Transverse colon (tissue), 4 donors: ENCODE data around the gene SASH1. TPM values are rescaled to one million over a fixed set of nuclear protein-coding genes. Genes with fewer than 3 reads are reported as not detected.

ENCODE experiments used
- DNase-seq: peaks from one replicate; pipeline ENCODE4 v3.0.0-alpha.2; 2019
- H3K27ac ChIP-seq, 4 donors: fragments of 200-600 bp; sonication (generic); 2 replicates each; pipeline ENCODE4 v1.5.1; 2016 to 2018; ENCODE audit warnings: inconsistent platforms in 4 of 4
- H3K27me3 ChIP-seq: fragments of 200-600 bp; sonication (generic); 2 replicates; pipeline ENCODE4 v1.5.1; 2017; ENCODE audit warnings: inconsistent platforms
- H3K36me3 ChIP-seq, 4 donors: fragments of 200-600 bp; sonication (generic); 2 replicates each; pipeline ENCODE4 v1.5.1; 2017 to 2019; ENCODE audit warnings: inconsistent platforms in 4 of 4
- H3K4me1 ChIP-seq, 4 donors: fragments of 200-600 bp; sonication (generic); 2 replicates each; pipeline ENCODE4 v1.5.1; 2017 to 2020; ENCODE audit warnings: inconsistent platforms in 4 of 4
- H3K4me3 ChIP-seq, 4 donors: fragments of 200-600 bp; sonication (generic); 1 replicate in 1 of 4; 2 replicates in 3 of 4; pipeline versions ENCODE4 v1.5.1 to v1.6.1; 2017 to 2019; ENCODE audit warnings: inconsistent platforms in 4 of 4
- H3K9me3 ChIP-seq, 2 donors: fragments of 200-600 bp; sonication (generic); 2 replicates each; pipeline ENCODE4 v1.5.1; 2017 to 2019; ENCODE audit warnings: inconsistent platforms in 2 of 2
- EP300 ChIP-seq: sonication (generic); formaldehyde crosslinking; IDR thresholded peaks from one replicate; pipeline ENCODE4 v1.6.1; 2017; ENCODE audit warnings: antibody characterized with exemption, low read depth
- POLR2A ChIP-seq: fragments of 450-650 bp; IDR thresholded peaks from one replicate; pipeline ENCODE4 v1.6.1; 2016; ENCODE audit warnings: antibody characterized with exemption, mild to moderate bottlenecking, moderate library complexity
- POLR2AphosphoS5 ChIP-seq, 3 donors: sonication (generic); formaldehyde crosslinking; IDR thresholded peaks; one replicate each; pipeline ENCODE4 v1.6.1; 2016; ENCODE audit warnings: antibody characterized with exemption in 3 of 3
- WGBS, 2 donors: methylation state at CpG; one replicate each; pipeline ENCODE4 v1.1.5; 2018; ENCODE audit warnings: low coverage in 1 of 2; 5-methylcytosine and 5-hydroxymethylcytosine counted together
- in situ Hi-C, 4 donors: fragments of 200-750 bp; cut with MboI; loops; one replicate each; pipeline versions ENCODE4 v1.15.0 to v1.15.1; 2017; ENCODE audit warnings: low sequenced_read_pairs in 3 of 4, low pct_ligation_motif_present in 1 of 4, low pct_unique_long_range_greater_than_20kb in 1 of 4
- intact Hi-C: fragments of 100-400 bp; cut with DNase I; formaldehyde crosslinking; loops from one replicate; pipeline ENCODE4 v1.15.1; 2023; ENCODE audit warnings: low total_unique reads
- total RNA-seq, 4 donors: library from RNA; depleted of rRNA; stranded (reverse); fragments of >200 nt; gene quantifications; one replicate each; pipeline ENCODE4 v1.1.0, GENCODE V29; 2016
- TF ChIP-seq, protein P1 (sequence below), 5 experiments: fragments of 200-600 bp in 3 of 5; fragments of 450-650 bp in 2 of 5; sonication (generic) in 3 of 5; IDR thresholded peaks; 1 replicate in 2 of 5; 2 replicates in 3 of 5; pipeline ENCODE4 v1.5.1; 2016 to 2017; ENCODE audit warnings: antibody characterized with exemption in 5 of 5, inconsistent platforms in 3 of 5, mild to moderate bottlenecking in 2 of 5, moderate library complexity in 1 of 5

Gene SASH1
- total RNA-seq, 4 donors from 2014 or later: 16.5 to 71.6 (median 28.7) TPM

GRCh38 chr6:148577687-148578488, 235.2 kb downstream of the SASH1 start:
- WGBS, 2 donors: 0 to 2% methylated on average over 1 to 7 of the region's 7 CpGs
- intact Hi-C loops: loop anchor here (10.0 kb wide), 2 partner anchors 167 to 367 kb away; partner anchors contain the start of gene UST
- DNase-seq: peak; percentile 64
- in situ Hi-C loops: loop anchor here in 3 of 4 donors (10.0 to 25.0 kb wide), 3 partner anchors 367 to 384 kb away; no protein-coding TSS in a partner anchor
- Histone ChIP-seq H3K27ac (no peak overlapping the region), H3K9me3 (peaks cover 0 to under 1% of the 10 kb centered on the region in 2 donors), H3K4me3 (no peak overlapping the region), H3K4me1 (no peaks in the 10 kb centered on the region), H3K27me3 (no peaks in the 10 kb centered on the region), H3K36me3 (no peaks in the 10 kb centered on the region)
- no peak for TF ChIP-seq POLR2A
- no peak for TF ChIP-seq POLR2AphosphoS5 (IDR thresholded peaks at IDR 0.05)
- no peak for TF ChIP-seq EP300
- TF ChIP-seq, protein P1, sequence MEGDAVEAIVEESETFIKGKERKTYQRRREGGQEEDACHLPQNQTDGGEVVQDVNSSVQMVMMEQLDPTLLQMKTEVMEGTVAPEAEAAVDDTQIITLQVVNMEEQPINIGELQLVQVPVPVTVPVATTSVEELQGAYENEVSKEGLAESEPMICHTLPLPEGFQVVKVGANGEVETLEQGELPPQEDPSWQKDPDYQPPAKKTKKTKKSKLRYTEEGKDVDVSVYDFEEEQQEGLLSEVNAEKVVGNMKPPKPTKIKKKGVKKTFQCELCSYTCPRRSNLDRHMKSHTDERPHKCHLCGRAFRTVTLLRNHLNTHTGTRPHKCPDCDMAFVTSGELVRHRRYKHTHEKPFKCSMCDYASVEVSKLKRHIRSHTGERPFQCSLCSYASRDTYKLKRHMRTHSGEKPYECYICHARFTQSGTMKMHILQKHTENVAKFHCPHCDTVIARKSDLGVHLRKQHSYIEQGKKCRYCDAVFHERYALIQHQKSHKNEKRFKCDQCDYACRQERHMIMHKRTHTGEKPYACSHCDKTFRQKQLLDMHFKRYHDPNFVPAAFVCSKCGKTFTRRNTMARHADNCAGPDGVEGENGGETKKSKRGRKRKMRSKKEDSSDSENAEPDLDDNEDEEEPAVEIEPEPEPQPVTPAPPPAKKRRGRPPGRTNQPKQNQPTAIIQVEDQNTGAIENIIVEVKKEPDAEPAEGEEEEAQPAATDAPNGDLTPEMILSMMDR (IDR thresholded peaks at IDR 0.05): peak; percentile 62 to 68 (median 65)

DNA sequence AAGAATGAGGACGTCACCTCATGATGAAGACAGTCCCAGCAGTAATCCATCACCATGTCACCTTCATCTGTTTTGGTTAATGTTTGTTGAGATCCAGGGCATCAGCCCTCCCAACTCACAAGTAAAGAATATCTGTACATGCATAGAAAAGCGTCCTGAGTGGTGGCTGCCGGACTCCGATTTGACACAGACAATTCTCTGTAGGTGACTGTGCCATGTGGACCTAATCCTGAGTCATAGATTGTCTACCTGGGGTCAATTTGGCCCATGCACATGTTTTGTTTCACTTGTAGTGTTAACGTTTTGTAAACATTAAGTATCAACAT, 235.8 kb downstream of the SASH1 start:
- WGBS, 2 donors: 68% methylated on average over 5 of the region's 5 CpGs; no CpG with 5 or more reads in 1 of the 2 donors
- no peaks in the 10 kb centered on the region for H3K36me3 ChIP-seq
- no peak overlapping the region for H3K4me3 ChIP-seq
- intact Hi-C loops: loop anchor here (10.0 kb wide), 2 partner anchors 166 to 366 kb away; partner anchors contain the start of gene UST
- TF ChIP-seq EP300 (no peak), POLR2AphosphoS5 (IDR thresholded peaks at IDR 0.05) (no peak), POLR2A (no peak)
- TF ChIP-seq, protein P1 (IDR thresholded peaks at IDR 0.05): no peak
- no peaks in the 10 kb centered on the region for H3K4me1 ChIP-seq
- H3K27me3 ChIP-seq: no peaks in the 10 kb centered on the region
- no peak for DNase-seq
- H3K27ac ChIP-seq: no peak overlapping the region
- in situ Hi-C loops: loop anchor here in 3 of 4 donors (10.0 to 25.0 kb wide), 3 partner anchors 366 to 384 kb away; no protein-coding TSS in a partner anchor
- peaks cover 0 to 3% of the 10 kb centered on the region in 2 donors for H3K9me3 ChIP-seq

GRCh38 chr6:148578837-148579565, 236.4 kb downstream of the SASH1 start:
- in situ Hi-C loops (loop anchor here in 3 of 4 donors (10.0 to 25.0 kb wide), 3 partner anchors 366 to 383 kb away; no protein-coding TSS in a partner anchor), intact Hi-C loops (loop anchor here (10.0 kb wide), 2 partner anchors 166 to 366 kb away; partner anchors contain the start of gene UST)
- WGBS, 2 donors: 55 to 73% methylated on average over 4 of the region's 4 CpGs
- DNase-seq: no peak
- Histone ChIP-seq H3K4me1 (no peaks in the 10 kb centered on the region), H3K27ac (no peak overlapping the region), H3K27me3 (no peaks in the 10 kb centered on the region), H3K9me3 (peaks cover 0 to 3% of the 10 kb centered on the region in 2 donors), H3K36me3 (no peaks in the 10 kb centered on the region), H3K4me3 (no peak overlapping the region)
- TF ChIP-seq, protein P1 (IDR thresholded peaks at IDR 0.05): no peak
- TF ChIP-seq EP300 (no peak), POLR2AphosphoS5 (IDR thresholded peaks at IDR 0.05) (no peak), POLR2A (no peak)

DNA sequence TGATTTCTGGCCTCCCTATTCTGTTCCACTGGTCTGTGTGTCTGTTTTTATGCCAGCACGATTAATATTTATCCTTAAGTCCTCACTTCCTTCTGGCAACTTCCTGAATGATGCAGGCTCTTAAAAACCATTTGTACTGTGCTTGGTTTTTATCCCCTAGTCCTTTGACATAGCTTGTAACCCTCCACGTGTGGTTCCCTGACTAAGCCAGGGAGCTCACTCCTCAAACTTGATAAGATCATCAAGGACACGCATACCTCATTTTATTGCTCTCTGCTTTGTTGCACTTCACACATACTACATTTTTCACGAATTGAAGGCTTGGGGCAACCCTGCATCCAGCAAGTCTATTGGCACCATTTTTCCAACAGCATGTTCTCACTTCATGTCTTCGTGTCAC, 237.8 kb downstream of the SASH1 start:
- Histone ChIP-seq H3K4me3 (no peak overlapping the region), H3K27me3 (no peaks in the 10 kb centered on the region), H3K27ac (no peak overlapping the region), H3K4me1 (no peaks in the 10 kb centered on the region), H3K9me3 (peaks cover 0 to 3% of the 10 kb centered on the region in 2 donors), H3K36me3 (no peaks in the 10 kb centered on the region)
- no peak for DNase-seq
- 50 to 56% methylated on average over 5 of the region's 5 CpGs for WGBS, 2 donors
- intact Hi-C loops (no loop called here), in situ Hi-C loops (loop anchor here in 2 of 4 donors (10.0 to 25.0 kb wide), 2 partner anchors 374 to 382 kb away; no protein-coding TSS in a partner anchor)
- TF ChIP-seq EP300: no peak
- TF ChIP-seq POLR2AphosphoS5 (IDR thresholded peaks at IDR 0.05): no peak
- no peak for TF ChIP-seq POLR2A
- TF ChIP-seq, protein P1 (IDR thresholded peaks at IDR 0.05): no peak
